Measurements from ENCODE around the gene SCMH1.
"Not testable (repeated sequence)": the region's sequence is repeated elsewhere in the genome, so short reads cannot be mapped to it uniquely, and the experiment has no call there.

The SCMH1 gene

DNA sequence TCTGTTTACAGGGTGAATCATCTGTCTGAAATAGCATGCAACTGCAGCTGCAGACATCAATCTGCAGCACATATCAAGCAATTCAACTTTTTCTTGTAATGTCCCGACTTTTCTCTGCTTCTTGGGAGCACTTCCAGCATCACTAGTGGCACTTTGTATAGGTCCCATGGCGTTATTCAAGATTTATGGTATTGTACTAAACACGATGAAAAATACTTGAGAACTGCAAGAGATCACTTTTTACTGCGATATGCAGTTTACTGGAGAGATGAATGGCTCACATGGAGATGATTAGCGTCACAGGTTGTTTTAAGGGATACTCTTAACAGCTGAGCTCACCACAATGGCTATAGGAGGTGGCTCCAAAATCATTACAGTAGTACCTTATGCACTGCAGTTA, 7.2 kb upstream of the SCMH1 start:
- no peak for DNase-seq (ENCODE audit: low read depth, low spot score)

- no peak for DNase-seq (ENCODE audit: low read depth, low spot score)
Observed at GRCh38 chr1:41246568-41246967, 4.5 kb upstream of the SCMH1 start.

DNA sequence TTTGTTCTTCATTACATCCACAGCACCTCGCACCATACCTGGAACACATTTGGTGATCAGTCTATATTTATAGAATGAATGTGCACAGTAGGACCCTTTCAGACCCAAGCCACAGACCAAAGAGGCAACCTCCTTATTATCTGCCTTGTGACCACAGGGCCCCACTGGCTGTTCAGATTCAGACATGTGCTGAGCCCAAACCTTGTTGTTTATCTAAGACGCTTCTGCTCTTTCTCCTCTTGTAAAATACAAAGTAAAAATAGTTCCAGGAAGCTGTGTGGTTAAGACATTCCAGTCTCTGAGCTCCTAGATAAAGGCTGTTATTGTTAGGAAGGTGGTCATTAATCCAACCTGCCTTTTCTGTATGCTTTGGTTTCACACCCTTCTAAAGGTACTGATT, 3.6 kb upstream of the SCMH1 start:
- DNase-seq (ENCODE audit: low read depth, low spot score), result no peak

- DNase-seq (ENCODE audit: low read depth, low spot score), result no peak
Observed at GRCh38 chr1:41243079-41243385, 926 bp upstream of the SCMH1 start.

DNA sequence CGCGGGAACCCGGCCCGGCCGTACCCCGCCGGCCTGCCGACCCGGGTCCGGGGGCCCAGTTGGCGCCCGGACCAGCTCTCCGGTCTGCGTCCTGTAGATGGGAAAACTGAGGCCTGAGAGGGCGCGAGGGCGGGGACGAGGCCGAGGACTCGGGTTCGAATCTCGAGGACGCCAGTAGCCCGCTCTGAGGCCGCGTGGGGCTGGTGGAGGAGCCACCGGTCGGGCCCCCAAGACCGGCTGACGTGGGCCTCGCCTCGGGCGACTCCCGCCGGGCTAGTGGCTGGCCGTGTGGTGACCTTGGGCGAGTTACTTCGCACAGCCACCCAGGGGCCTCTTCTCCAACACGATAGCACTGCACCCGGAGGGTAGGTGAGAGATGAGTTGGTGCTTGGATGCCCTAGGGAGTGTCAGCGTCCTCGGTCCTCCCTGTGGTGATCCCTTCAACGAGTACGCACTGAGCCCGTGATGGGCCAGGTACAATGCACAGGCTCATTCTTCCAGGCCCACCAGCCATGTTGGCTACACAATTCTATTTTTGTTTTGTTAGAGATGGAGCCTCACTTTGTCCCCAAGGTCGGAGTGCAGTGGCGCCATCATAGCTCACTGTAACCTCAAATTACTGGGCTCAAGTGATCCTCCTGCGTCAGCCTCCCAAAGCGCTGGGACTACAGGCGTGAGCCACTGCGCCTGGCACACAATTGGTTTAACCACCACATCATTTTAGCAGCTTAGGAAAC, 404 bp upstream of the SCMH1 start:
- no peak for DNase-seq (ENCODE audit: low read depth, low spot score)

DNA sequence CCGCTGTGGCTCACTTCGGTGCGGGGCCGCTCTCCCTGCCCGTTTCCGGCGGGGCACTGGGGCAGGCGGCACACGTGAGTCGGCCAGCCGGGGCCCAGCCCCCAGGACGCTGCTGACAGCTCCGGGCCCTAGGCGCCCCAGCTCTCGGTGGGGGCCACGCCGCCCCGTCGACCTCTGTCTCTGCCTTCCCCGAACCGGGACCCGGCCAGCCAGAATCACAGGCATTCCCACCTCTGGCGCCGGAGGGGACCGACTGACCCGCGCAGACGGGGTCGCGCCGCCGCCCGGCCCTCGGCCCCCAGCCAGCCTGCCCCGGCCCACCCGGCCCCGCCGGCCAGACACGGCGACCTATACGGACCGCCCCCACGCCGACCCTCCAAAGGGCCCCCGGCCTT, 755 bp downstream of the SCMH1 start:
- no peak for DNase-seq (ENCODE audit: low read depth, low spot score)

DNA sequence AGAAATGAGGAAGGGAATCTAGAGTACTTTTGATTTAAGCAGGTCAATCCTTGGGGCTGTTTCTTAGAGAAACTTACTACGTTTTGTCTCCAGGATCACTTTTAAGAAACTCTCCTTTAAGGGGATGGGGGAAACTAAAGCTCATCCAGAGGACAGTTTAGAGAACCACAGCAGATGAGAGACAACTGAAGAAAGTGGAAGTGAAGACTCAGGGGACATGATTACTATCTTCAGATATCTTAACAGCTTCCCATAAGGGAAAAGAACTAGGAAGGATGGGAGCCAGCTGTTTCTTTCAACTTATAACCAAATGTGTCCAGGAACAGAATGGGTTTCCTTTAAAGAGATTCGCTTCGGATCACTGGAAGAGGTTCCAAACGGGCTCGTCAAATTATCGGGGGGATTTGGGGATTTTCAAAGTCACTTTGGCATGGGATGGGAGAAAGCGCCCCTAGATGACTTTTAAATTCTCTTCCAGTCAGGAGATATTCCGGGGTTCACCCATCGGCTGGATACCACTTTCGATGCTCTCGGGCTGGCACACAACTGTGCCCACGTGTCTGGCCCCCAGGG, 1.2 kb downstream of the SCMH1 start:
- no peak for DNase-seq (ENCODE audit: low read depth, low spot score)

DNA sequence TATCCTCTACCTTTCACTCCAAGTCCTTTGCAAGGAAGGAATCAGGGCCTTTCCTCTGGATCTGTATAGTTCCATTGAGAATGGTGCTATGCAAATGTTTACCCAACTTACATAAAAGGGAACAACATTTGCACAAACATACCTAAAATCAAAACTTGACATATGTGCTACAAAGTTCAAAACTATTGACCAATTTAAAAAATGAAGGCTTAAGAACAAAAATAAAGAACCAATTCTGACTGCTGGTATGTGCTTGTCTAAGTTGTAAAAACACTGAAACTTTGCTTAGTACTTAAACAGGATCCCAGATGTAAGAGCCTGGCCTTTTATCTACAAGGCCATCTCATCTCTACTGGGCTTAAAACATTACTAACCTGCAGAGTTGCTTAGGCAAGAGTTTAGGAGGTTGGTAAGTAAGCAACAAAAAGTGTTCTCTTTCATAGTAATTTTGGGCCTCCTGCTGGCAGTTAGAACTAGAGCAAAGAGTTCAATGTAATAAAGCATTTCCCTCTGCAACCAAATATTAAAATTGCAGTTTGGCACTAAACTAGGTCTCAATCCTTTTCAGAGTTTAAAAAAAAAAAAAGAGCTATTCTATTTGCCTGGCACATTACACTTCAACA, 2.0 kb downstream of the SCMH1 start:
- DNase-seq (ENCODE audit: low read depth, low spot score), result no peak

- DNase-seq (ENCODE audit: low read depth, low spot score), result no peak
Observed at GRCh38 chr1:41238311-41238988, 3.7 kb downstream of the SCMH1 start.

DNA sequence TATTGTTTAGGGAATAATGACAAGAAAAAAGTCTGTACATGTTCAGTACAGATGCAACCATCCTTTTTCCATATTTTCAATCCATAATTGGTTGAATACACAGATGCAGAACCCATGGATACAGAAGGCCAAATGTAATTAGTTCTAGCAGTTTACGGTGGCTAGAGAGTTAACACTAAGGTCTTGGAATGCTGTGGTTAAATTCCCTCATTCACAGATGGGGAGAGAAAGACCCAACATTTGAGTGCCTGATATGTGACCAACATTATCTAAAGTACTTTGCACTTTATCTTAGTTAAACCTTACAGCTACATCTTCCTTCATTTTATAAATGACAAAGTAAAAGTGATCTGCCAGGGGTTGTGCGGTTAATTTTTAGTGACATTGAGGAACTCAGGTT, 5.3 kb downstream of the SCMH1 start:
- DNase-seq (ENCODE audit: low read depth, low spot score), result no peak

DNA sequence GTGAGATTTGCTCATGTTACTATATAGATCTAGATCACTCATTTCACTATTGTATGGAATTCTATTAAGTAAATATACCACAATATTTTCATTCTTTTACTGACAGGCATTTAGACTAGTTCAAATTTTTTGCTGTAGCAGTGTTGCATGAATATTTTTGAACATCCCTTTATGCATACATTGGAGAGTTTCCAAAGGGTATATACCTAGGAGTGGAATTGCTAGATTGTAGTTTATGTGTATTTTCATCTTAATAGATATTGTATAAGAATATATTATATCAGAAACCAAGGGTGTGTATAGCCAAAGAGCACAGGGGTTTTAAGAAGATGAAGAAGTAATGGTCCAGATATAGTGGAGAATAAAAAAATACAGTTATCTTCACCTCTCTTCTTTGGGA, 6.2 kb downstream of the SCMH1 start:
- DNase-seq (ENCODE audit: low read depth, low spot score), result no peak

DNA sequence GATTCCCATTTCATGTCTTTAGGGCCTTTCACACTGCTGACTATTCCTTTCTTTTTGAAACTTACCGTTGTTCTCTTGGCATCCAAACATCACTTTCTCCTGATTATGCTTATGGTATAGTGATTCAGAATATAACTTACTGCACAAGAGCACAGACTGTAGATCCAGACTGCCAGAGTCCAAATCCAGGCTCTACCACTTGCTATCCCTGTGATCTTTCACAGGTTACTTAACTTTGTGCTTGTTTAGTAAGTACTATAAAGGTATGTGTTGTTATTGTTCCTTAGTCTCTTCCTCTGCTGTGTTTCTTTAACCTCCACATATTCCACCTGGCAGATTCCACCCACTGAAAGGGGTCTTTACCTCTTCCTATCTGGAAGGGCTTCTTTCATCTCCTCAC, 8.4 kb downstream of the SCMH1 start:
- no peak for DNase-seq (ENCODE audit: low read depth, low spot score)

DNA sequence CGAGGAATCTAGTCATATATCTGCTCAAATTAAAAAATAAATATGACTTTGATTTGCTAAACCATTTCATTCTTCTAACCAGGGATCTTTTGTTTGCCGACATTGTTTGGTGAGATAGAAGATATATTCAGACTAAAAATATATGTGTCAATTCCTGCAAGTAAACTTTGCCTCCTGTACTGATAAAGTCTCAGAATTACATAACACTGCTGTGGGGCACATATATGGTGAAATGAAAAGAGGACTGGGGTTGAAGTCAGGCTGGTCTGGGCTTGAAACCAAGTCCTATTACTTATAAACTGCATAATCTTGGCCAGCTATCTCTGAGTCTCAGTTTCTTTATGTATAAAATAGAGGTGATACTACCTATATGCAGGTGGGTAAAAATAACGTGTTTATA, 9.8 kb downstream of the SCMH1 start:
- DNase-seq (ENCODE audit: low read depth, low spot score), result no peak

- DNase-seq (ENCODE audit: low read depth, low spot score), result no peak
Observed at GRCh38 chr1:41230656-41231055, 11.4 kb downstream of the SCMH1 start.

DNA sequence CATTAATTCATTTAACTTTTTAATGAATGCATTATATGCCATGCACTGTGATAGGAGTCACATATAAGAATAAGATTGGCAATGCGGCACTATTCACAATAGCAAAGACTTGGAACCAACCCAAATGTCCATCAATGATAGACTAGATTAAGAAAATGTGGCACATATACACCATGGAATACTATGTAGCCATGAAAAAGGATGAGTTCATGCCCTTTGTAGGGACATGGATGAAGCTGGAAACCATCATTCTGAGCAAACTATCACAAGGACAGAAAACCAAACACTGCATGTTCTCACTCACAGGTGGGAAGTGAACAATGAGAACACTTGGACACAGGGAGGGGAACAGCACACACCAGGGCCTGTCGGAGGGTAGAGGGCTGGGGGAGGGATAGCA, 12.9 kb downstream of the SCMH1 start:
- DNase-seq (ENCODE audit: low read depth, low spot score), result not testable (repeated sequence)

GRCh38 chr1:41226815-41227434, 15.2 kb downstream of the SCMH1 start:
- no peak for DNase-seq (ENCODE audit: low read depth, low spot score)

GRCh38 chr1:41225495-41225894, 16.6 kb downstream of the SCMH1 start:
- DNase-seq (ENCODE audit: low read depth, low spot score), result no peak

DNA sequence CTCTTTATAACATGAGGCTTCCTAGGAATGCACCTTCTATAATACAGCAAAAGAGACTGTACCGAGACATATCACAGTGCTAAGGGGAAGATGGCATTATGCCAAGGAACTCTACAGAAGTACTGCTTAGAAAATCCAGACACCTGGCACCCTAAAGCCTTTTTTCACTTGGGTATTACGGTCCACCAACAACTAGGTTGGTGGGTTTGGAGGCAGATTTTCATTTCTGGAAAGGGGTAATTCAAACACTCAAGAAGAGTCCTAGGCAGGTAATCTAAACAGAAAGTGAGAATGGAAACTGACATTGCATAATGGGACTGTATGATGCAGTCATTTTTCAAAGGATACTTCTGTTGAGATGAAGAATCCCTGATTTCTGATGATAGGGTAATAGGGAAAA, 19.6 kb downstream of the SCMH1 start:
- no peak for DNase-seq (ENCODE audit: low read depth, low spot score)

- DNase-seq (ENCODE audit: low read depth, low spot score), result no peak
Observed at GRCh38 chr1:41221995-41222394, 20.1 kb downstream of the SCMH1 start.

- DNase-seq (ENCODE audit: low read depth, low spot score), result no peak
Observed at GRCh38 chr1:41218152-41218551, 24.0 kb downstream of the SCMH1 start.

GRCh38 chr1:41217441-41217840, 24.7 kb downstream of the SCMH1 start:
- no peak for DNase-seq (ENCODE audit: low read depth, low spot score)

DNA sequence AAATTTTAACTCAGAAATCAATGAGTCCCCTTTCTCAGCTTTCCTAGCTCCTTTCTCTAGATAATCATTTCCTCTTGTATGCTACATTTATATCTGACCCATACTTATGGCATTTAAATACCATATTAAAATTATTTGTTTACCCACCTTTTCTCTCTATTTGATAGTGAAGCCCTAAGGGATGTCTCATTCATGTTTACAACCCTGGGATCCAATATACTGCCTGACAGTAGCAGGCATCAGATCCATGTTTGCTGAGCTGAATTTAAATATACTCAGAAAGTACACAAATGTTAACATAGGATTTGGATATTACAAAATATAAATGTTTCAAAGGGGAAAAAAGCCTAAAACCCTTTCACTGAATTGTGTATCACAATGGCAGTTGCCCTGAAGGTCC, 26.5 kb downstream of the SCMH1 start:
- DNase-seq (ENCODE audit: low read depth, low spot score), result no peak

DNA sequence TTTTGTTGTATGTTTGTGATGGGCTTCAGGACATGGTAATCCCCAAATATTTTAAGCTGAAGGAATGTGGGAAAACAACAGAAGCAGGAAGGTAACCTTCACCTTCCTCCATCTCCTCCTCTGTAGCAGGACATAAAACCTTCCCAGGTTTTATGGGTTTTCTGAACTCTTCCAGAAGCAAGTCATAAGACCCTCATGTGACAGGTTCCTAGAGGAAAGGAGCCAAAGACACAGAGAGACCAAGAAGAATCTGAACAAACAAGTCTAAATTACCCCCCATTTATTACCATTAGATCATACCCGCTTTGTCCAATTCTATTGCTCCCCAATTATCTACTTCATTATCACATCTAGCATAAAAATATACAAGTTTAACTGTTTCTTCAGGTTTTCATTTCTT, 28.8 kb downstream of the SCMH1 start:
- no peak for DNase-seq (ENCODE audit: low read depth, low spot score)

Measured in smooth muscle cell of the brain vasculature (primary cell).